ENCODE data around the gene HSPA9. TPM values are rescaled to one million over a fixed set of nuclear protein-coding genes. Genes with fewer than 3 reads are reported as not detected.

The HSPA9 gene
- polyA plus RNA-seq, 1 donor from 2014 or later, result 280 TPM

- no peaks in the 10 kb centered on the region for H3K9me2 ChIP-seq (ENCODE audit: insufficient read depth, low read length)
- H3K4me3 ChIP-seq (ENCODE audit: low read length), result no peak overlapping the region
- TF ChIP-seq POLR2AphosphoS5 (IDR thresholded peaks at IDR 0.05) (no peak), SMC3 (conservative IDR thresholded peaks at IDR 0.05; ENCODE audit: poor library complexity) (peak; percentile 94), EZH2 (IDR thresholded peaks at IDR 0.05; ENCODE audit: borderline replicate concordance, insufficient read depth, low read length, poor library complexity, severe bottlenecking) (no peak), CTCF (IDR thresholded peaks at IDR 0.05; ENCODE audit: poor library complexity, severe bottlenecking) (peak; percentile 84), EP300 (conservative IDR thresholded peaks at IDR 0.05; ENCODE audit: poor library complexity, severe bottlenecking) (no peak), MXI1 (conservative IDR thresholded peaks at IDR 0.05; ENCODE audit: poor library complexity, severe bottlenecking) (peak; percentile 21), REST (IDR thresholded peaks at IDR 0.05; ENCODE audit: borderline replicate concordance) (no peak), TAF1 (IDR thresholded peaks at IDR 0.05; ENCODE audit: low read depth) (no peak), RAD21 (conservative IDR thresholded peaks at IDR 0.05) (peak; percentile 91)
- no peaks in the 10 kb centered on the region for H4K20me1 ChIP-seq (ENCODE audit: insufficient read depth)
- H3K4me2 ChIP-seq (ENCODE audit: low read length), result no peak overlapping the region
- no peak overlapping the region for H3K27ac ChIP-seq (ENCODE audit: low read length)
- H3F3A ChIP-seq (ENCODE audit: insufficient read depth, low read length, poor library complexity, severe bottlenecking), result no peaks in the 10 kb centered on the region
- H2AFZ ChIP-seq (ENCODE audit: low read depth, low read length), result no peak overlapping the region
- no peaks in the 10 kb centered on the region for H3K79me2 ChIP-seq (replicated peaks; ENCODE audit: insufficient read depth, low read length)
- H3K9ac ChIP-seq (ENCODE audit: low read length), result no peak overlapping the region
- no peaks in the 10 kb centered on the region for H3K36me3 ChIP-seq (ENCODE audit: insufficient read depth, low read length)
- H3K27me3 ChIP-seq (ENCODE audit: insufficient read depth, low read depth, low read length), result no peaks in the 10 kb centered on the region
- no peaks in the 10 kb centered on the region for H3K9me3 ChIP-seq (ENCODE audit: low read length)
Observed at GRCh38 chr5:138595180-138595795, 20.1 kb upstream of the HSPA9 start.

GRCh38 chr5:138594305-138595058, 19.3 kb upstream of the HSPA9 start:
- H3F3A ChIP-seq (ENCODE audit: insufficient read depth, low read length, poor library complexity, severe bottlenecking), result no peaks in the 10 kb centered on the region
- H3K9me2 ChIP-seq (ENCODE audit: insufficient read depth, low read length), result no peaks in the 10 kb centered on the region
- H4K20me1 ChIP-seq (ENCODE audit: insufficient read depth), result no peaks in the 10 kb centered on the region
- no peaks in the 10 kb centered on the region for H3K36me3 ChIP-seq (ENCODE audit: insufficient read depth, low read length)
- no peak overlapping the region for H3K4me2 ChIP-seq (ENCODE audit: low read length)
- no peaks in the 10 kb centered on the region for H3K27me3 ChIP-seq (ENCODE audit: insufficient read depth, low read depth, low read length)
- H2AFZ ChIP-seq (ENCODE audit: low read depth, low read length), result no peak overlapping the region
- no peak overlapping the region for H3K4me3 ChIP-seq (ENCODE audit: low read length)
- H3K27ac ChIP-seq (ENCODE audit: low read length), result no peak overlapping the region
- H3K9ac ChIP-seq (ENCODE audit: low read length), result no peak overlapping the region
- TF ChIP-seq CTCF (IDR thresholded peaks at IDR 0.05; ENCODE audit: poor library complexity, severe bottlenecking), result peak; percentile 25
- no peak for TF ChIP-seq POLR2AphosphoS5 (IDR thresholded peaks at IDR 0.05)
- TF ChIP-seq RAD21 (conservative IDR thresholded peaks at IDR 0.05), result no peak
- H3K79me2 ChIP-seq (replicated peaks; ENCODE audit: insufficient read depth, low read length), result no peaks in the 10 kb centered on the region
- no peaks in the 10 kb centered on the region for H3K9me3 ChIP-seq (ENCODE audit: low read length)

Data from neural cell (in vitro differentiated cells).